Adrenal gland (tissue), 5 donors: ENCODE data around the gene G3BP2.

ENCODE experiments used
- POLR2A ChIP-seq, 2 donors: fragments of 450-650 bp; IDR thresholded peaks; one replicate each; pipeline ENCODE4 v1.6.1; 2017; ENCODE audit warnings: antibody characterized with exemption in 2 of 2, mild to moderate bottlenecking in 2 of 2, moderate library complexity in 1 of 2
- TF ChIP-seq, protein P1 (sequence below), 6 experiments: fragments of 450-650 bp in 4 of 6; fragments of 200-600 bp in 2 of 6; sonication (generic) in 1 of 6; IDR thresholded peaks; 1 replicate in 5 of 6; 2 replicates in 1 of 6; pipeline versions ENCODE4 v1.5.1 to v1.8.0; 2016 to 2021; ENCODE audit warnings: antibody characterized with exemption in 6 of 6, mild to moderate bottlenecking in 2 of 6, moderate library complexity in 1 of 6
- donor health status: DM: no; HTN: no; CAD: no.

DNA sequence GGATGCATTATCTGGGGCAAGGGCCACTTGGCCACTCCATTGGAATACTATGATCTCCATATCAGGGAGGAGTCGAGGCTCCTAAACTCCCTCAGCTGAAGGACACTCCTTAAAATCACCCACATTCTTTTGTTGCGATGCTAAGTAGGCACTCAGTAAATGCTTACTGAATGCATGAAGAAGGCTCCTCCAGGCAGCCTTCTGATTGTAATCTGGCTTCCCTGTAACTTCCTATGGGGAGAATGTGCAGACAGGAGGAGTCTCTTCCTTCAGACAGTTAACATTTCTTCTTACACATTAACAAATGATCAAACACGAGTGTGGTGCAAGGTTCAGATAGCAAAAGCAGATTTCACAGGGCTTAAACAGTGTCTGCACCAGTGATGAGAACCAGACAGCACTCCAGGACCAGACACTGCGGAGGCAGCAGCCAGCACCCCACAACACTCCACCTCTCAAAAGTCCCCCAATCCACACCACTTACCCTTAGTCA lies 29.8 kb upstream of the G3BP2 start:
- no peak for TF ChIP-seq POLR2A (IDR thresholded peaks at IDR 0.05)
- TF ChIP-seq, protein P1, sequence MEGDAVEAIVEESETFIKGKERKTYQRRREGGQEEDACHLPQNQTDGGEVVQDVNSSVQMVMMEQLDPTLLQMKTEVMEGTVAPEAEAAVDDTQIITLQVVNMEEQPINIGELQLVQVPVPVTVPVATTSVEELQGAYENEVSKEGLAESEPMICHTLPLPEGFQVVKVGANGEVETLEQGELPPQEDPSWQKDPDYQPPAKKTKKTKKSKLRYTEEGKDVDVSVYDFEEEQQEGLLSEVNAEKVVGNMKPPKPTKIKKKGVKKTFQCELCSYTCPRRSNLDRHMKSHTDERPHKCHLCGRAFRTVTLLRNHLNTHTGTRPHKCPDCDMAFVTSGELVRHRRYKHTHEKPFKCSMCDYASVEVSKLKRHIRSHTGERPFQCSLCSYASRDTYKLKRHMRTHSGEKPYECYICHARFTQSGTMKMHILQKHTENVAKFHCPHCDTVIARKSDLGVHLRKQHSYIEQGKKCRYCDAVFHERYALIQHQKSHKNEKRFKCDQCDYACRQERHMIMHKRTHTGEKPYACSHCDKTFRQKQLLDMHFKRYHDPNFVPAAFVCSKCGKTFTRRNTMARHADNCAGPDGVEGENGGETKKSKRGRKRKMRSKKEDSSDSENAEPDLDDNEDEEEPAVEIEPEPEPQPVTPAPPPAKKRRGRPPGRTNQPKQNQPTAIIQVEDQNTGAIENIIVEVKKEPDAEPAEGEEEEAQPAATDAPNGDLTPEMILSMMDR (IDR thresholded peaks at IDR 0.05), result no peak
